HG02759 (cell line): Measurements from ENCODE around the gene MYO16.

Experiments
- ATAC-seq: cut with Tn5 transposase; IDR thresholded peaks from one replicate; pipeline ENCODE4 v1.9.1; 2021; ENCODE audit warnings: mild to moderate bottlenecking, moderate library complexity; ENCODE audit not compliant: unreplicated experiment

MYO16 gene

DNA sequence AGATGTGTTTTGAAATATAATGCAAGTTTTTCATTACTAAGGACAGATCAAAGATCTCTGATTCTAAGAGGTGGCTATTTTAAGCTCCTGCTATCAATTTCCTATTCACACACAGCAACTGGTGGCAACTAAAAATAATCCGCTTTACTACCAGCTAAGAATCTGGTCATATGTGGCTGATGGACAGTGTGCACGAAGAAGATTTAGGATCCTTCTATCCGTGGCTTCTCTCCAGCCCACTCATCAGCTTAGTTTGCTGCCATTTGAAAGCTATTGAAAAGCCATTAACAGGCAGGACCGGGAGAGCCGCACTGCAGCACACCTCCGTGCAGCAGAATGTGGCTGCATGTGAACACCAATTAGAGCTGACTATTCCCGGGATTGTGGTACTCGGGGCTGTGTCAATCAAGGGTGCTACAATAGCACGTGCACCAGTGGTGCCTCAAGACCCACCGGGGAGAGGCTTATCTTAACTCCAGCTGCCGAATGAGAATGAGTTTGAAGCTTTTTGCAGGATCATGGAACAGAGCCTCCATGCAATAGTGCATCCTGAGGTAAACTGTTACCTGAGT lies at the start of gene MYO16:
Gene MYO16 (plus strand): TSS at position 431 of the 572 bp plus-strand sequence. CDS start 234 bp downstream, outside the sequence.
- ATAC-seq = no peak

DNA sequence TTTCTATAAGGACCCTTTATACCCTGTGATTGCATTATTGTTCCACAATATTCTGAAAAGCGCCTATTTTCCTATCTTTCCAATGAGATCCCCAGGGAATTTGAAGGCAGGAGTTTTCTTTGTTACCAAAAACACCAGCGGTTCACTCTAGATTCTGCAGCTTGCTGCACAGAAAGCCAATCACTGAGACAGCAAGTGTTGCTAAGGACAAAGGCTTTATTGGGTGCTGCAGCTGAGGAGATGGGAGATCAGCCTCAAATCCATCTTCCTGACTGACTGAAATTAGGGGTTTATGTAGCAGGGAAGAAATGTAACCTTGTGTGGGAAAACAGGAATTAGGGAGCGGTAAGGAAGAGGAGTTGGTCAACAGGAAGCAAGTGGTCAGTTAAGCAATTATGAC lies 42.6 kb upstream of the MYO16 start:
- no peak for ATAC-seq

DNA sequence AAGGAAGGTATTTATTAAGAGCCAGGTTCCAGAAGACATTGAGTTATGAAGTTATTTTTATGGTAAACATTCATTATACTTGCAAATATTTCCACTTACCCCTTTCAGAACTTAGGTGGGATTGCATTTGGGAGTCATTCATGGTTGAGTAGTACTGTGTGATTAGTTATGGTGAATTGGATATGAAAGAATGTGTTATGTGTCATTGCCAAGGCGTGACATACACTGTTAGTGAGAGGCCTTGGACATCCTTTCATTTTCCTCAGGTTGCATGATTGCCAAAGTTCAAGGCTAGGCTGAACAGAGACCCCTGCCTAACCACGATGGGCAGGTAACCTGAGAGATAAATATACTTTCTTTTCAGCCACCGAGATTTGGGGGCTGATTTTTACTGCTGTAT lies 40.9 kb upstream of the MYO16 start:
- no peak for ATAC-seq

DNA sequence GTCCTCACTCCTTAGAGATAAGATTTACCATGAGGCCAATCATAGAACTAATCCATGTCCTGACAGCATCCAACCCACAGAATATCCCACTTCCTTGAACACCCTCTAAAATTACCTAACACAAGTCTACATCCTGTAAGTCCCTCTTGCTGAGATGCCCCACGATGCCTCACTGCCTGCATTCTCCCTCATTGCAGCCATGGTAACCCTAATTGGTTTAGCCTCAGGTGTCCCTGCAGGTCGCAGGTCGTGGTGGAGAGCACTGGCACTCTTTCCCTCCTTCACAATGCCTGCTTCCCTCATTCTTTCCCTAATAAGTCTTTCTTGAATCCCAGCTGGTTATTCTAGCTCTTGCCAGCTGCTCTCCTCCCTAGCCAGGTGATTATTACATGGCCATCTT lies 35.3 kb upstream of the MYO16 start:
- ATAC-seq = no peak

DNA sequence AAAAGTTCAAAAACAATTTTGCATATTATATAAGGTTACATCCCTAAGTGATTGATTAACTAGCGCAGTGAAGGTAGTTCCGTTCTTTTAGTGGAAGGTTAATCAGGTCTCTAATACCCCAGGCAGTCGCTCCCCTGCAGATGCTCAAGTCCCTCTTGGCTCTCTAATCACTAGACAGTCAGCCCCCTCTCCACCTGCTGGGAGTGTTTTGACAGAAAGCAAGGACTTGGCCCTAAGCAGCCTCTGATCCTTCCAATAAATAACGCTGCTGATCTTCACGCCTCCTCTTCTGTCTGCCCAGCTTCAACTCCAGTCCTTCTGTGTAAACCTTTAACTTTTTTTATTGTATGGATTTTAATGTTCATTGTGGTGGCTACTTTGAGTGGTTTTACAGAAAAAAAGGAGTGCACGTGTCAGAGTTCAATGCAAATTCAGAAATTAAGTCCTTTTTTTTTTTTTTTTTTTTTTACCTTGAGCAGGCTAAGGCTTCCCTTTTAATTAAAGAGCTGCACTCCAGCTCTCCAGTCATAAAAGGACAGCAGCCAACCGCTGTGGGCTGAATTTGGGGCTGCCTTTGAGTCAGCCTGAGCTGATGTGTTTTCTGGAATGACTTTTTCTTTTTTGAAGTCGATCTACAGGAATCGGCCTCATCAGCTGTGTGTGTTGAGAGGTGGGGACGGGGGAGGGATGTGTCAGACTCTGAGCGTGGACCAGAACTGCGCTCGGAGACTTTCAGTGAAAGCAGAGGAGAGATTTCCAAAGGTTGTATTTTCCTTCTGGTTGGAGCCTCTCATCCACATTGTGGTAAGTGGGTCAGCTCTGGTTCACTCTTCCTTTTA lies 33.8 kb upstream of the MYO16 start:
- ATAC-seq = no peak

DNA sequence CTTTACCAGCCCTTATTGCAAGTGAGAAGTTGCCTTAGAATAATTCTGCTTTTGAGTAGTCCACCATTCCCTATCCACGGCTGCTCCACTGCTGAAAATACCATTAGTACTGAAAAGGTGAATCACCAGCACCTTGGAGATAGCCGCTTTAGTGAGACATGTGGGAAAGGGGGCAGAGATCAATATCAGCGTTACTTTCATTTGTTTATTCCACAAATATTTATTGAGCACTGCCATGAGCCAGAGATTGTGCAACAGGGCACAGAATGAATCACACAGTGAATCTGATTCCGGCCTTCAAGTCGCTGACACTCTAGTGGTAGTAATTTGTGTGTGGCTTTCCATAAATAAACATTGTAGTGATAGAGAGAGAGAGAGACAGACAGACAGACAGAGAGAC lies 31.5 kb upstream of the MYO16 start:
- ATAC-seq = no peak

DNA sequence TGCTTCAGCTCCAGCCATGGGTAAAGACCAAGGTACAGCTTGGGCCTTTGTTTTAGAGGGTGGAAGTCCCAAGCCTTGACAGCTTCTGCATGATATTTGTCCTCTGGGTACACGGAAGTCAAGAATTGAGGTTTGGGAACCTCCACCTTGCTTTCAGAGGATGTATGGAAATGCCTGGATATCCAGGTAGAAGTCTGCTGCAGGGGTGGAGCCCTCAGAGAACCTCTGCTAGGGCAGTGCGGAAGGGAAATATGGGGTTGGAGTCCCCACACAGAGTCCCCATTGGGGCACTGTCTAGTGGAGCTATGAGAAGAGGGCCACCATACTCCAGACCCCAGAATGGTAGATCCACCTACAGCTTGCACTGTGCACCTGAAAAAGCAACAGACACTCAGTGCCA lies 23.0 kb upstream of the MYO16 start:
- no peak for ATAC-seq

DNA sequence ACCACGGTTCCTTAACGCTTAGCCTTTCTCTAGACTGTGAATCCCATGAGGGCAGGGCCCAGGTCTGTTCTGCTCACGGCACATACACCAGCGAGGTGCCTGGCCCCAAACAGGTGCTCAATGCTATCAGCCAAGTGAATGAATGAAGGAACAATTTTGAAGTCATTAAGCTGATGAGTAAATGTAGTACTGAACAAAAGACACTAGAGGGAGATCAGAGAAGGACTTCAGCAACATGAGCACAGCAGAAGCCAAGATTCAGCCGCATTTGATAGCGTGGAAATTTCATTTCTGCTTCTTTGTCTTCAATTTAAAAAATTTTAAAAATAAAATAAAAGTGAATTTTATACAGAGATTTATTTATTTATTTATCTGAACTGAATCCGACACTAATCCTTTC lies 20.1 kb upstream of the MYO16 start:
- ATAC-seq = peak; percentile 55

DNA sequence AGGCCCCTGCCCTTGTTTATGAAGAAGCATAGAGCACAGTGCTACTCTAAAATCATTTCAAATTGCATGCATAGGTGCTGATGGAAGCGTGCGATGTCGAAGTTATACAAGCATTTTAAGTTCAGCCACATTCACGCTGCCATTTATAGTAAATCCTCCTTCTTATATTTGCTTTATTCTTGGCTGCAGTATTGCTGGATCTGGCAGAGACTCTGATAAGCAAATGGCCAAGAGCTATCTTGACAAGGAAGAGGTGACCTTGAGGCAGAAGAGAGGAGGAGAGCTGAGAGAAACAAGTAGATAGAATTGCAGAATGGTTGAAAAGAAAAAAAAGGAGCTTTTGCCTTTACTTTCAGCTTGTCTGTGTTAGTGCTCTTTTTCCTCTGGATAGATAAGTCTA lies 18.9 kb upstream of the MYO16 start:
- no peak for ATAC-seq

DNA sequence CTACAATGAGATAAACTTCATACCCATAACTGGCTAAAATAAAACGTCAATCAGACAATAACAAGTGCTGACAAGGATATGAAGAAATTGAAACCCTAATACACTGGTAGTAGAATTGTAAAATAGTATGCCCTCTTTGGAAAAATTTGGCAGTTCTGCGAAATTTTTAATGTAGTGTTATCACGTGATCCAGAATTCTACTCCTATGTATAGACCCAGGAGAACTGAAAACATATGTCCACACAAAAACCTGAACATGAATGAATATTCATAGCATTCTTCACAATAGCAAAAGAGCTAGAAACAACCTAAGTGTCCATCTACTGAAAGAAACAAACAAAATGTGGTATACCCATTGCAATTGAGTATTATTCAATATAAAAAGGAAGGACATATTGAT lies 14.2 kb upstream of the MYO16 start:
- ATAC-seq = no peak

DNA sequence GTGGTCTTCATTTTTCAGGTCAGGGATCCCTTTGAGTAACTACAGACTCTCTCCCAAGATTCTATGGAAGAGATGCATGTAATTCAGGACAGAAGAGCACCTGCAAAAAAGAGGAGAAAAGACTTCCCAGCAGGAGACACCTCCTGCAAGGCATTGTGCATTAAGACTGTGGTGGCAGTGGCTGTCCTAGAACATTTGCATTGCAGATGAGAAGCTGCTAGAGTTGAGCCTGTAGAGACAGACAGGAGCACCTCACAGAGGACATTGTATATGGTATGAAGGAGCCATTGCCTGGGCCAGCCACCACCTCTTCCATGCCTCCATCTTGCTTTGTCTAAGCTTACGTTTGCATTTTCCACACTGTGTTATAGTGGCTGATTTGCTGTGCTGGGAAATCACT lies 11.2 kb upstream of the MYO16 start:
- no peak for ATAC-seq

DNA sequence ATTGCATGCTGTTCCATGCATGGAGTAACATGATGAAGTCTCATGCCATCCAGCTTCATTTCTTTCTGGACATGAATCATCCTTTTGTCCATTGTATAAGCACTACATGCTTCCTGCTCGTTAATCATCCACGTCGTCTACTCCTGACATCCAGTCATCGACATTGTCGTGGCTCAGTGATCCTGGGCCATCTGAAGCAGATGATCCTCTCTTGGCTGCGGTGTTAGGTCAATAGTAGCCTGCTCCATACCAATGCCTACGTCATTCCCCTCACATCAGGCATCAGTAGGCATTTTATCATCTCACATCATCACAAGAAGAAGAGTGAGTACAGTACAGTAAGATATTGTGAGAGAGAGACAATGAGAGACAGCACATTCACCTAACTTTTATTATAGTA lies 7.9 kb upstream of the MYO16 start:
- no peak for ATAC-seq

DNA sequence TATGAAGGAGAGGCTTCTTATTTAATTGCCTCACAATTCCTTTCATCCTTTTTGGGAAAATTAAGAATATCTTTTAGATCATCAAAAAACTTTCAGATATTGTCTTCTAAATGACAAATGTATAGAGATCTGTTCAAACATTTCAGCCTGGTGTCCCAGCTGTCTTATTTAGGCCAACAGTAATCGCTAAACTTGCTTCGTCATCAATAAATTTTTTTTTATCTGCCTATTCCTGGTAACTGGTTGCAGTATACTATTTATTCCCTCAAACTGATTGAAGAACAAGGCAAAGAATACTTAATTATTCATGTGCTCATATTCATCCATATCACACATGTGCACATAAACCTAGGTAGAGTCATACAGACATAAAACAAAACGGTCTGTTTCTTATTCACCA lies 5.3 kb upstream of the MYO16 start:
- ATAC-seq = no peak

DNA sequence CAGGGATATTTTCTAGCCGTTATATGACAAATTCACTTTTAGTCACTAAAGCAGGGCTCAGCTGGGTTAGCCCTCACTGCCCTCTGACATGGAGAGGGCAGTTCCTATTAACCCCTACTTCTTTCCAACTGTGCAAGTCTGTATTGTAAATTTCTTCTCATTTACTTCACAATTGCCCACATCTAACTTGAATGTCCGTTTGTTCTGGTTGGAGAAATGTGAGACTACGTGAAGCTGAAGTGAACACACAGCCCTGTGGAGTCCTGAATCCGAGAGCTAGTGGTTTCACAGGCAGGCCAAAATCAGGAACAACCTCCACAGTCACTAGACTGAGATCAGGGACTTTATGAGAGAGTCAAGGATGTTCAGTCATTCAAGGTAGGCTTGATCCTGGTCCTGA lies 4.4 kb upstream of the MYO16 start:
- ATAC-seq = no peak

DNA sequence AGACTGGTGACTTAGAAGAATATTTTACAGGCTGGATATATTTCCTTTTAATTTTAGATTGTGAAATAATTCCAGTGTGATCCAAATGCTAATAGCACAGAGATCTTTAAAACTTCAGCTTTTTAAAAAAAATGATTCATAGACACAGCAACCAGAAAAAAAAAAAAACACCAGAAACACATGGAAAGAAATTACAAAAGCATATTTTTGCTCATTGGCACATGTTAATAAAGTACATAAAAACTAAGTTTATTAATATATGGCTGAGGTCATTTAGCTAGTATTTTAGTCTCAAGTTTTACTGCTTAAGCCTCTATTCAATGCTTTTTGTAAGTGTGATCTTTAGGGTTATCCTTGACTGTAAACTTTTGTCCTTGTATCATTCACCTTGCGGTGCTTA lies 577 bp downstream of the MYO16 start:
- no peak for ATAC-seq

DNA sequence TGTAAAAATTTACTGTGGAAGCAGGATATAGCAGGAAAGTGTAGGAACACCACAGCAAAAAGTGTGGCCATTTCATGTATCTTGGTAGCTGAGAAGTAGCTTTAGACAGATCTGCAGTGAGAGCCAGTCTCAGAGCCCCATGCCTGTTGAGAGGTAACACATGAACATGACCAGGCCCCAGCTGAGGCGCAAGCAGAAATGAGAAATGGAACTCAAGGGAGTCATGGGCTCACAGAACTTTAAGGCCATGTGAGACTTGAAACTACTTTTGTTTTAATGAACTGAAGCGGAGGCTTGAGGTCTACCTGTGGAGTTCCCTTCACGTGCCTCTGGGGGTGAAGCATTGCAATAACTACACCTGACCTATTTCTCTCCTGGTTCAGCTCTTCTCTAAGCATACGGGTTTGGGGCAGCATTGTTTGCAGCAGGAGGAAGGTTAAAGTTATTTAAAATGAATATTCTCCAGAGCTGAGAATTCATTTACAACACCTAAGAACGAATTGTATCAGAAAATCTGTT lies 3.3 kb downstream of the MYO16 start:
- ATAC-seq = no peak

DNA sequence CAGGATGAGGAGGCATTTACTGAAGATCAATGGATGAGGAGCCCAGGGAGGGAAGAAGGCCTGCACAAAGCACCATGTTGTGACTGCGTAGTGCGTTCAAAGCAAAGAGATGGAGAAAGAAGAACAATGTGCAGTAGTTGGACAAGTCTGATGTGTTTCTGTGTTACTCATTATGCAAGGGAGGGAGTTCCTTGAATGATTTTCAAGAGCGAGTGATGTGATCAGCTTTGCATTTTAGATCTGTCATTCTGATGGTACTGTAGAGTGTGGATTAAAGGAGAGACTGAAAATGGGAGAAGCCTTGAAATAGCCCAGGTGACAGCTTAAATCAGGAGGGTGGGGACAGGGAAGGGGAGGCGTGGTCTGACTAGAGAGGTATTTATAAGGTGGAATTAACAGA lies 9.5 kb downstream of the MYO16 start:
- ATAC-seq = no peak

DNA sequence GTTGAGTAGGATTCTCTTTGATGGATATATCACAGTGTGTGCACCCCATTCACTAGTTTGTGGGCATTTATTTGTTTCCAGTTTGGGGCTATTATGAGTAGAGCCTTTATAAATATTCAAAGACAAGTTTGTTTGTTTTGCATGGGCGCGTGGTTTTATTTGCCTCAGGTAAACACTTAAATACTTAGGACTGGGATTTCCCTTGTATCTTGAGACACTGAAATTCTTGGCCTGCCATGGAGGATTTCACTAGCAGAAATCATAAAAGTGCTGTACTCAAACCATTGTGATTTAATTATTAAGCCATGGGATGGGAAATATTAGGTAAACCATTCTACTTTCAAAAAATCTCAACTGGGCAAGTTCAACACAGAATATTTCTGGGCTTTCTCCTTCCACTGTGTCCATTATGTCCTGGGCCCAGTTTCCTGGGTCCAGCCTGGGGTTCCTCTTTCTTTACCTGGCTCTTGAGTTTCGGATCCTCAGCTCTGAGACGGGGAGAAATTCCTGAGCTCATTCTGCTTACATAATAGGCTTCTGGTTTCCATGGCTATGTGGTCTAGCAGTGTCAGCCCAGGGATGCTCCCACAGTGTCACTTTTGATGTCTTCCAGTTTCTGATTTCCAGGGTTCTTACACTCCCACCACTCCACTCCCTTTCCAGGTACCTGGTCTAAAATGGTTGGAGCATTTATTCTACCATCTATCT lies 14.4 kb downstream of the MYO16 start:
- no peak for ATAC-seq

DNA sequence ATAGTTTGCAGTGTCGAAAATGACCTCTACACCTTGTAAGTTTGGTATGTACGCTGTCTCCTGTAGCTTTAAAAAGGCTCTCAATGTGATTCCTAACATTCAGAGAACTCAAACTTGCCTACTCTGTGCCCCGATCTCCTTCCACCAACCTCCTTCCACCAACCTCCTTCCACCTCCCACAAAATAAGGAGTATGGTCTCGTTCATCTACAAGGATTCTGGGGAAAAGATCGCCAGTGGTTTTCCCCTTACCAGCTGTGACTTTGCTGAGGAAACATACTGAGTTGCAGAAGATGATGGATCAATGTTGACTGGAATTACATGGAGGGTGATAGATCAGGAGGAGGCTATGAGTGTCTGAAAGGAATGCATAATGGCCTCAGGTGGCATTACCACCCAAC lies 16.0 kb downstream of the MYO16 start:
- no peak for ATAC-seq

DNA sequence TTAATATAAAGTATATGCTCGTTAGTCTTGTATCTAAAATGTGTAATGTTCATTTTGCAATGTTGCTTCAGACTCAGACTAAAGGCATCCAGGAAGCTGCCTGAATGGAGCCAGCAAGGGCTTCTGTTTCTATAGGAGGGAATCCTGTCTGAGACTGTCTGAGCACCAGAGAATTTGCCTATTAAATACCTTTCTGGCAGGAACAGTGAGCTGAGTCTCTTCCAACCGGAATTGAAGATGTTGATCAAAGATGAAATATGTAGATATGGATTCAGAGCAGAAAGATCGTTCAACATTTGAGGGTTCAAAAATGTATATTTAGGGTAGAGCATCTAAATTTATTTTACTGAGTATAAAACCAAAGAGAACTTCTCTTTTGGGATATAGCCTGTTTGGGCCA lies 20.9 kb downstream of the MYO16 start:
- no peak for ATAC-seq

DNA sequence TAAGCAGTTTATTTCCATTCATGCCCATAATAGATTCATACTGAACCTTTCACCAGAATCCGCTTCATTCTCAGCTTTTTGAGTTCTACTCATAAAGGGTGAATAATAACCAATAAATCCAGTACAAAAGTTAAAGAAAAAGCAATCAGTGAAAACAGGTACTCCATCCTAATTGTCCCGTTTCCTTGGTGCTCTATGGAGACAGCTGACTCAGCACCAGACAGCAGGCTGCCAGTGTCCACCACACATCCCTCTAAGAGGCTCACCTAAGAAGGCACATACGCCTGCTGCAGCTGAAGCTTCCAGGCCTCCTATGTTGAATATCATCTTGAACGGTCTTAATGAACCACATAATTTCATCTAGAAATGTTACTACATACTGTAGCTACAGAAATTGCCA lies 27.3 kb downstream of the MYO16 start:
- no peak for ATAC-seq

DNA sequence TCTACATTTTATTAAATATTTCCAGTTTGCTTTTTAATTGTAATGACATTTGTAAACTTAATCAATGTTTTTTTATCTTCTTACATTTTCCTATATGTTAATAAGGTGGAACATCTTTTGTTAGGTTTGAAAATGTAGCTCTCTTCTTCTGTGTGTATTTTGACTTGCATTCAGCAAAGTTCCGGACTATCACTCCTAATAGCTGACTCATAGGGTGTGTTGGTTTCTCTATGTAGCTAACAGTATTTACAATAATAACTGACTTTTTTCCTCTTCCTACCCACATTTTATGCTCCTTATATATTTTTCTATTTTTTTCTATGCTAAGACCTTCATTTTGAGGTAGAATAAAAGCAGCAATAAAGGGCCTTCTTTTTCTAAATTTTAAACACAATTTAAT lies 28.1 kb downstream of the MYO16 start:
- ATAC-seq = no peak
